ENCODE data around the gene SND1. TPM values are rescaled to one million over a fixed set of nuclear protein-coding genes. Genes with fewer than 3 reads are reported as not detected.

The SND1 gene
- total and polyA plus RNA-seq, 10 of the 15 experiments (the other 5 are each of a cell fraction or from before 2014, with no cell fraction given) = 52.4 to 270 (median 146) TPM

DNA sequence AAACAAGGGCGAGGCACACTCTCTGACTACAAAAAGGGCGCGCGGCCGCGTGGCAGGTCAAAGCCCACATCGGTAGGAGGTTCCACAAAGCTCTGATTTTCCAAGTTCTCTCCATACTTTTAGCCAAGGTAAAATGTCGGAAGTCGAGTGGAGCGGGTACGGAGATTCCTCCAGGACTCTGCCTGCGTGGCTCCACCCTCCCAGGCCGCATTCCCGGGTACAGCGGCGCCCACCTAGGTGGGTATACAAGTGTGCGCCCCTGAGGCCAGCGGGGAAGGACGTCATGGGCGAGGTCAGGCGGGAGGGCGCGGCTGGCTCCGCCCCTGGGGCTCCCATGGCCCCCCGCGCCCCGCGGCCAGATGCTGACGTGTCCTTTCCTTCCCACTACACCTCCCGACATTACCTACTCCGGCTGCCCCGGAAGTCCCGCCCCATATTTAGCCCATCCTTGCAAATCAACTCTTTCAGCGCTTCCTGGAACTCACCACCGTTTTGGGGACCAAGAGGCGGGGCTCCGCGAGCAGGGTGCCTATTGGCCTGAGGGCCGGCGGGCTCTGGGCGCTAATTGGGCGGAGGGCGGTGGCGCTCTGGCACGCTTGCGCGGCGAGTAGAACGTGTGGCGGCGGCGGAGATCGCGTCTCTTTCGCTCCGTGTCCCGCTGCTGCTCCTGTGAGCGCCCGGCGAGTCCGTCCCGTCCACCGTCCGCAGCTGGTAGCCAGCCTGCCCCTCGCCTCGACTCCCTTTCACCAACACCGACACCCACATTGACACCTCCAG lies at the start of gene SND1 (continued):
- TF ChIP-seq, protein P1, sequence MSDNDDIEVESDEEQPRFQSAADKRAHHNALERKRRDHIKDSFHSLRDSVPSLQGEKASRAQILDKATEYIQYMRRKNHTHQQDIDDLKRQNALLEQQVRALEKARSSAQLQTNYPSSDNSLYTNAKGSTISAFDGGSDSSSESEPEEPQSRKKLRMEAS (IDR thresholded peaks at IDR 0.05; ENCODE audit: low read depth, low read length) = peak; percentile 80; the same call in 1 of the 2 replicates
- TF ChIP-seq TCF3 (IDR thresholded peaks at IDR 0.05; ENCODE audit: borderline replicate concordance, insufficient read depth, low read depth, low read length) (peak; percentile 45; the same call in 1 of the 2 replicates), BCL11A (IDR thresholded peaks at IDR 0.05; ENCODE audit: low read depth, low read length) (no peak), TCF12 (IDR thresholded peaks at IDR 0.05; ENCODE audit: low read depth, low read length) (no peak), RELA (IDR thresholded peaks at IDR 0.05; ENCODE audit: borderline replicate concordance, partially characterized antibody) (peak; percentile 22), SMARCA5 (IDR thresholded peaks at IDR 0.05) (no peak), POLR2AphosphoS5 (IDR thresholded peaks at IDR 0.05; ENCODE audit: low read length) (peak; percentile 97), SRF (IDR thresholded peaks at IDR 0.05; ENCODE audit: low read depth in 2 of 2, low read length in 2 of 2) (peak; percentile 97 to 98), FOS (IDR thresholded peaks at IDR 0.05; ENCODE audit: borderline replicate concordance, extremely low read depth, insufficient read length) (peak; percentile 41), SMAD5 (IDR thresholded peaks at IDR 0.05; ENCODE audit: low read depth) (peak; percentile 75)
- TF ChIP-seq, protein P2, sequence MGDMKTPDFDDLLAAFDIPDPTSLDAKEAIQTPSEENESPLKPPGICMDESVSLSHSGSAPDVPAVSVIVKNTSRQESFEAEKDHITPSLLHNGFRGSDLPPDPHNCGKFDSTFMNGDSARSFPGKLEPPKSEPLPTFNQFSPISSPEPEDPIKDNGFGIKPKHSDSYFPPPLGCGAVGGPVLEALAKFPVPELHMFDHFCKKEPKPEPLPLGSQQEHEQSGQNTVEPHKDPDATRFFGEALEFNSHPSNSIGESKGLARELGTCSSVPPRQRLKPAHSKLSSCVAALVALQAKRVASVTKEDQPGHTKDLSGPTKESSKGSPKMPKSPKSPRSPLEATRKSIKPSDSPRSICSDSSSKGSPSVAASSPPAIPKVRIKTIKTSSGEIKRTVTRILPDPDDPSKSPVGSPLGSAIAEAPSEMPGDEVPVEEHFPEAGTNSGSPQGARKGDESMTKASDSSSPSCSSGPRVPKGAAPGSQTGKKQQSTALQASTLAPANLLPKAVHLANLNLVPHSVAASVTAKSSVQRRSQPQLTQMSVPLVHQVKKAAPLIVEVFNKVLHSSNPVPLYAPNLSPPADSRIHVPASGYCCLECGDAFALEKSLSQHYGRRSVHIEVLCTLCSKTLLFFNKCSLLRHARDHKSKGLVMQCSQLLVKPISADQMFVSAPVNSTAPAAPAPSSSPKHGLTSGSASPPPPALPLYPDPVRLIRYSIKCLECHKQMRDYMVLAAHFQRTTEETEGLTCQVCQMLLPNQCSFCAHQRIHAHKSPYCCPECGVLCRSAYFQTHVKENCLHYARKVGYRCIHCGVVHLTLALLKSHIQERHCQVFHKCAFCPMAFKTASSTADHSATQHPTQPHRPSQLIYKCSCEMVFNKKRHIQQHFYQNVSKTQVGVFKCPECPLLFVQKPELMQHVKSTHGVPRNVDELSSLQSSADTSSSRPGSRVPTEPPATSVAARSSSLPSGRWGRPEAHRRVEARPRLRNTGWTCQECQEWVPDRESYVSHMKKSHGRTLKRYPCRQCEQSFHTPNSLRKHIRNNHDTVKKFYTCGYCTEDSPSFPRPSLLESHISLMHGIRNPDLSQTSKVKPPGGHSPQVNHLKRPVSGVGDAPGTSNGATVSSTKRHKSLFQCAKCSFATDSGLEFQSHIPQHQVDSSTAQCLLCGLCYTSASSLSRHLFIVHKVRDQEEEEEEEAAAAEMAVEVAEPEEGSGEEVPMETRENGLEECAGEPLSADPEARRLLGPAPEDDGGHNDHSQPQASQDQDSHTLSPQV (IDR thresholded peaks at IDR 0.05) = no peak
- TF ChIP-seq, protein P3, sequence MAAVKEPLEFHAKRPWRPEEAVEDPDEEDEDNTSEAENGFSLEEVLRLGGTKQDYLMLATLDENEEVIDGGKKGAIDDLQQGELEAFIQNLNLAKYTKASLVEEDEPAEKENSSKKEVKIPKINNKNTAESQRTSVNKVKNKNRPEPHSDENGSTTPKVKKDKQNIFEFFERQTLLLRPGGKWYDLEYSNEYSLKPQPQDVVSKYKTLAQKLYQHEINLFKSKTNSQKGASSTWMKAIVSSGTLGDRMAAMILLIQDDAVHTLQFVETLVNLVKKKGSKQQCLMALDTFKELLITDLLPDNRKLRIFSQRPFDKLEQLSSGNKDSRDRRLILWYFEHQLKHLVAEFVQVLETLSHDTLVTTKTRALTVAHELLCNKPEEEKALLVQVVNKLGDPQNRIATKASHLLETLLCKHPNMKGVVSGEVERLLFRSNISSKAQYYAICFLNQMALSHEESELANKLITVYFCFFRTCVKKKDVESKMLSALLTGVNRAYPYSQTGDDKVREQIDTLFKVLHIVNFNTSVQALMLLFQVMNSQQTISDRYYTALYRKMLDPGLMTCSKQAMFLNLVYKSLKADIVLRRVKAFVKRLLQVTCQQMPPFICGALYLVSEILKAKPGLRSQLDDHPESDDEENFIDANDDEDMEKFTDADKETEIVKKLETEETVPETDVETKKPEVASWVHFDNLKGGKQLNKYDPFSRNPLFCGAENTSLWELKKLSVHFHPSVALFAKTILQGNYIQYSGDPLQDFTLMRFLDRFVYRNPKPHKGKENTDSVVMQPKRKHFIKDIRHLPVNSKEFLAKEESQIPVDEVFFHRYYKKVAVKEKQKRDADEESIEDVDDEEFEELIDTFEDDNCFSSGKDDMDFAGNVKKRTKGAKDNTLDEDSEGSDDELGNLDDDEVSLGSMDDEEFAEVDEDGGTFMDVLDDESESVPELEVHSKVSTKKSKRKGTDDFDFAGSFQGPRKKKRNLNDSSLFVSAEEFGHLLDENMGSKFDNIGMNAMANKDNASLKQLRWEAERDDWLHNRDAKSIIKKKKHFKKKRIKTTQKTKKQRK (IDR thresholded peaks at IDR 0.05; ENCODE audit: low read depth, low read length) = no peak
- TF ChIP-seq, protein P4, sequence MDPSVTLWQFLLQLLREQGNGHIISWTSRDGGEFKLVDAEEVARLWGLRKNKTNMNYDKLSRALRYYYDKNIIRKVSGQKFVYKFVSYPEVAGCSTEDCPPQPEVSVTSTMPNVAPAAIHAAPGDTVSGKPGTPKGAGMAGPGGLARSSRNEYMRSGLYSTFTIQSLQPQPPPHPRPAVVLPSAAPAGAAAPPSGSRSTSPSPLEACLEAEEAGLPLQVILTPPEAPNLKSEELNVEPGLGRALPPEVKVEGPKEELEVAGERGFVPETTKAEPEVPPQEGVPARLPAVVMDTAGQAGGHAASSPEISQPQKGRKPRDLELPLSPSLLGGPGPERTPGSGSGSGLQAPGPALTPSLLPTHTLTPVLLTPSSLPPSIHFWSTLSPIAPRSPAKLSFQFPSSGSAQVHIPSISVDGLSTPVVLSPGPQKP (IDR thresholded peaks at IDR 0.05; ENCODE audit: low read depth, low read length) = peak; percentile 99
- TF ChIP-seq, protein P5, sequence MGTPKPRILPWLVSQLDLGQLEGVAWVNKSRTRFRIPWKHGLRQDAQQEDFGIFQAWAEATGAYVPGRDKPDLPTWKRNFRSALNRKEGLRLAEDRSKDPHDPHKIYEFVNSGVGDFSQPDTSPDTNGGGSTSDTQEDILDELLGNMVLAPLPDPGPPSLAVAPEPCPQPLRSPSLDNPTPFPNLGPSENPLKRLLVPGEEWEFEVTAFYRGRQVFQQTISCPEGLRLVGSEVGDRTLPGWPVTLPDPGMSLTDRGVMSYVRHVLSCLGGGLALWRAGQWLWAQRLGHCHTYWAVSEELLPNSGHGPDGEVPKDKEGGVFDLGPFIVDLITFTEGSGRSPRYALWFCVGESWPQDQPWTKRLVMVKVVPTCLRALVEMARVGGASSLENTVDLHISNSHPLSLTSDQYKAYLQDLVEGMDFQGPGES (IDR thresholded peaks at IDR 0.05) = peak; percentile 73

Data from GM12878 (cell line).